Measurements from ENCODE around the gene FAM227A.
"Not testable (repeated sequence)": the region's sequence is repeated elsewhere in the genome, so short reads cannot be mapped to it uniquely, and the experiment has no call there.

Gene FAM227A

DNA sequence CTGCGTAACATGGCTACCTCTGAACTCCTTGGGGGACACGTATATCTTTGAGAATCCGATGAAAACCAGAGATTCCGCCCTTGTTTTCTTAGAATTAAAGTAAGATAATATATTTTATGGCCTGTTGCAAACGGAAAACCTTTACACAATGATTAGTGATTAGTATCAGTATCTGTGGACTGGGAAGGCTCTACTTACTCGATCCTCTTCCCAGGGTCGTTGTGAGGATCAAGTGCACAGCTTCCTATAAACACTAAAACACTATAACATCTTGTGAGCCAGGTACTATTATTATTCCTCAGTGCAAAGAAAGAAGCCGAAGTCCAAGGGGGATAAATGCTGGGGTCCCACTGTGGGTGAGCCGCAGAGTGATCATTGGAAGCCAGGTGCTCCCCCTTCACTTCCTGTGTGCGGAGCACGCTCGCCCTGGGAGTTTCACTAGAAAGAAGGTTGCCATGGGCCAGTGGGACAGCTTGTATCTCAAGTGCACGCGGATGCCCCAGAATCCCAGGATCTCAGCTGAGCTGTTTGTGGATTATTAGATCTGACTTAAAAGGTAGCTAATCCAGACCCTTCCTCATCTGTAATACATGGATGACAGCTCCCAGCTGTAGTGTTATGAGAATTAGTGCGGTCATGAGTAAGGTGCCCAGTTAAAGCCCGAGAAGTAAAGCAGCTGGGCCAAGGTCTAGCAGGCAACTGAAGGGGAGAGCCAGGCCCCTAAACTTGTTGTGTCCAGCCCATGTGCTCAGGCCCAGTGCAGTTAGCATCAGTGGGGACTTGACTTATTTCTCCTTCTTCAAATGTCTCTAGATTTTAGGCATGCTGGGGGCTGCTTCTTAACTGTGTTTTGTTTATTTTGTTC lies 1.1 kb upstream of the FAM227A start:
- DNase-seq, result peak; percentile 18

DNA sequence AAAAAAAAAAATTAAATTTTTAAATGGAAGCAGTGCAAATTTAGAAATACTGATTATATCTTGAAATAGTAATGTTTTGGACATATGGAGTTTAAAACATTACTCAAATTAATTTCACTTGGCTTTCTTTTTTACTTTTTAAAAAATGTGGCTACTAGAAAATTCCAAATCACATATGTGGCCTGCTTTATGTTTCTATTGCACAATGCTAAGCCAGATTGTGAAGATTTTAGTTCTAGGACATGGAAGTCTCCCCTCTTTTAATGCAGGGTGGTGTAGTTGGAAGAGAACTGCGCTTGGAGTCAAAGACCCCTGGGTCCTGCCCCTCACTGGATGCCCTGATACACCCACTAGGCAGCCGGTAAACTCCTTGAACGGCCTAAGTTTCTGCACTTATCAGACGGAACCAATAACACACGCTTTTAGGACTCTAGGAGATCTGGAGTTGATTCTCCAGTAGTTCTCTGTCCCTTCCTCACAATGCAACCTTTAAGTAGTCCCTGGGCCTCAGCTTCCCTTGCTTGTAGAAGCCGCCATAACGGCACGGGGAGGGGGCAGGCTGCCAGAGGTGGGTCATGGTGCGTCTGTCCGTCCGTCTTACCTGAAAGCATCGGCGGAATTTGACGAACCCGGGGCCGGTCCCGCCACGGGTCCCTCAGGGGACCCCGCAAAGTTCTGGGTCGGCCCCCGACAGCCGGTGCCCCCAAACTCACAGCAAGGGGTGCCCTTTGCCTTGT lies 505 bp downstream of the FAM227A start:
- no peak for DNase-seq

- no peak for DNase-seq
Observed at GRCh38 chr22:38653741-38654140, 2.5 kb downstream of the FAM227A start.

DNA sequence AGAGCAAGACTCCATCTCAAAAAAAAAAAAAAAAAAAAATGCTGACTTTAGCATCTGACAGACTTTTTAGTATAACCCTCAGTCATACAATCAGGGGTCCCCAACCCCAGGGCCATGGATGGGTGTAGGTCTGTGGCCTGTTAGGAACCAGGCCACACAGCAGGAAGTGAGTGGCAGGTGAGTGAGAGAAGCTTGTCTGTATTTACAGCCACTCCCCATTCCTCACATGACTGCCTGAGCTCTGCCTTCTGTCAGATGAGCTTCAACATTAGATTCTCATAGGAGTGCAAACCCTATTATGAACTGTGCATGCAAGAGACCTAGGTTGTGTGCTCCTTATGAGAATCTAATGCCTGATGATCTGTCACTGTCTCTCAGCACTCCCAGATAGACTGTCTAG lies 3.3 kb downstream of the FAM227A start:
- no peak for DNase-seq

DNA sequence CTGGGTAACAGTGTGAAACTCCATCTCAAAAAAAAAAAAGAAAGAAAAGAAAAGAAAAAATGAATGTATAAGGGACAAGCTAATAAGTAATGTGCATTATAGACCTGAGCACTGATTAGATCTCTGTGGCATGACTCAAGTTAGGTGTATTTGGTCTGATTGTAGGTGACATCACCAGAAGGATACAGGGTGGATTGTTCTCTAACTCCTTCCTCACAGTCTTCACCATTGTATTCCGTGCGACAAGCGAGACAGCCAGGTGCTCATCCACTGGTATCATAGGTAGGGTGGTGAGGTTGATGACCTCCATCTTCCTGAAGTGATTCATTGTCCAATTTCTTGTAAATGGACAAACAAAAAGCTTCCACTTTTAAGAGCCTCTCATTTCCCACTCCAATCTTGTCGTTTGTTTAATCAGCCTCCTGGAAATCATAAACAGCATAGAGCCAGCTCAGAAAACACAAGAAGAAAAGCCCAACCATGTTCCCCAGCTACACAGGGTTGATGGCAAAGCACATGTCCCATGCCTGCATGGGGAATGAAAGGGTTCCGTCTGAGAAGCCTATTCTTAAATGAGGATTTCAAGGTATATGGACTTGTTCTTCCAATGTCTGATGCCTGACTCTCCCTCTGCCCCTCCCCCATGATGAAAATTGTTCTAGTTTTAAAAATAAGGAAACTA lies 6.2 kb downstream of the FAM227A start:
- DNase-seq, result no peak

DNA sequence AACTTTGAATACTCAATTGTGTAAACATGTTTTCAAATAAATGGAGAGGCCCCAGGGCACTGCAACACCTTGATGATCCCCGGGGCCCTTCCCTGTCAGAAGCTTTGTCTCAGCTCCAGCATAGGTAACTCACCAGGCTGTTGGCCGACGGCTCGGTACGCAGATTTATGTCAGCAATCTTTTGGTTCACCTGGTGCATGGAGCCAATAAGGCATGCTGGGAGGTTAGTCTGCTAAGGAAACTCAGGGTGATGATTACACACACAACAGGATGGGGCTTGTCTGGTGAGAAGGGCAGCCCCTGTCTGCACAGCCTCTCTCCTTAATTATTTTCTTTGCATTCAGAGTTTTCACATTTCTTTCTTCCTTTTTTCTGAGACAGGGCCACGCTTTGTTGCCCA lies 10.8 kb downstream of the FAM227A start:
- DNase-seq, result no peak

DNA sequence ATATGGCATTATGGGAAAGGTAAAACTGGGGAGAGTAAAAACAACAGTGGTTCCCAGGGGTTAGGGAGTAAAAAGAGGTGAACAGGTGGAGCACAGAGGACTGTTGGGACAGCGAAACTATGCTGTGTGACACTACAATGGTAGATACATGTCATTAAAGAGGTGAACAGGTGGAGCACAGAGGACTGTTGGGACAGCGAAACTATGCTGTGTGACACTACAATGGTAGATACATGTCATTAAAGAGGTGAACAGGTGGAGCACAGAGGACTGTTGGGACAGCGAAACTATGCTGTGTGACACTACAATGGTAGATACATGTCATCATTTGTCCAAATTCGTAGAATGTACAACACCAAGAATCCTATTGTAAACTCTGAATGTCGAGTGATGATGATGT lies 11.9 kb downstream of the FAM227A start:
- not testable (repeated sequence) for DNase-seq

DNA sequence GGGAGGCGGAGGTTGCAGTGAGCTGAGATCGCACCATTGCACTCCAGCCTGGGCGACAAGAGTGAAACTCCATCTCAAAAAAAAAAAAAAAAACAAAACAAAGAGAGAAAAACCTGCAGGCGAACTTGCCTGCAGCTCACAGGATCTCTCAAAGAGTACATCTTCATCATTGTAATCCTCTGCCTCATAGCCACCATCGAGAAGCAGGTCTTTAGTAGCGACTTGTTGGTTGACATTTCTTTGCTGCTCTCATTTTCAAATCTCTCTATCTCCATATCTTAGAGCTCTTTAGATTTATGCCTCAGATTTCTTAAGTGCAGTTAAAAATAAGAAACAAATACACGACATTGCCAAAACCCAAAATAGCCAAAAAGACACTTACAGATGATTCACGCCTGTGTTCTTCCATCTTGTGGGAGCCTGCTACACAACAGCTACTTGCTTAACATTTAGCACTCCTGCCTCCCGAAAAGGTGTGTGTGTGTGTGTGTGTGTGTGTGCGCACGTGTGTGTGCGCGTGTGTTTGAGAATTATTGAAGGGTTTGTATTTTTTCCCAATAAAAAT lies 14.6 kb downstream of the FAM227A start:
- DNase-seq, result no peak

GRCh38 chr22:38638728-38639127 lies 17.5 kb downstream of the FAM227A start:
- no peak for DNase-seq

DNA sequence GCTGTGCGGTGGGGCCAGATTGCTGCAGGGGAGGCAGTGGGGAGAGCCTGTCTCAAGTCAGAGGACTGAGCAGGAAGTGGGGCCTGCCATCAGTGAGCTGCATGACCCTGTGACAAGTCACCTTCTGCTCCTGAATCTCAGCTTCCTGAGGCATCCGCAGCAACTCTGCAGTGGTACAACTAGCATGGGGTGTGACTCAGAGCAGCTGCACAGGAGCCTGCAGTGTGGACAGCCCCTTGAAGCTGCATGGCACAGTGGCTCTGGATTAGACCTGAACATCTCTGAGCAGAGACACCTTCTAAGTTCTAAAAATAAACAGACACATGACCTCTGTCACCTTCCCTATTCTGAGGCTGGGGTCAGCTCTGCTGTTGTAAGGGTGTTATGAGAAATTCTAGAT lies 18.0 kb downstream of the FAM227A start:
- DNase-seq, result no peak

GRCh38 chr22:38632528-38632927 lies 23.7 kb downstream of the FAM227A start:
- DNase-seq, result no peak

DNA sequence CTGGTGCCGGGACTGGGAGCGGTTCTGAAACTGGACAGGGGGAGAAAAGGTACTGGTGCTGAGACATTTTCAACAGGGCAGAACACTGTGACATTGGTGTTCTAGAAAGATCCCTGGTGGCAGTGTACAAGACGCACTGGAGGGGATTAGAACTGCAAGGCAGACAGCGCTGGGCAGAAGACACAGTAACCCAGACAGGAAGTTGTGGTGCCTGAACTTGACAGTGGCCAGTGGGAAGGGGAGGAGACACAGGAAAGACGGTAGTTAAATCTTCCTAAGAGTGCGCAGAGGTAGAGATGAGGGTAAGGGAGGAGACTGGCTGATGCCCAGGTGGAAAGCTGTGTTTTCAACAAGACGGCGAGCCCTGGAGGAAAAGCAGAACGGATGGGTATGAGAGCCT lies 24.5 kb downstream of the FAM227A start:
- DNase-seq, result no peak

GRCh38 chr22:38629108-38629507 lies 27.1 kb downstream of the FAM227A start:
- no peak for DNase-seq

- no peak for DNase-seq
Observed at GRCh38 chr22:38628444-38628843, 27.7 kb downstream of the FAM227A start.

DNA sequence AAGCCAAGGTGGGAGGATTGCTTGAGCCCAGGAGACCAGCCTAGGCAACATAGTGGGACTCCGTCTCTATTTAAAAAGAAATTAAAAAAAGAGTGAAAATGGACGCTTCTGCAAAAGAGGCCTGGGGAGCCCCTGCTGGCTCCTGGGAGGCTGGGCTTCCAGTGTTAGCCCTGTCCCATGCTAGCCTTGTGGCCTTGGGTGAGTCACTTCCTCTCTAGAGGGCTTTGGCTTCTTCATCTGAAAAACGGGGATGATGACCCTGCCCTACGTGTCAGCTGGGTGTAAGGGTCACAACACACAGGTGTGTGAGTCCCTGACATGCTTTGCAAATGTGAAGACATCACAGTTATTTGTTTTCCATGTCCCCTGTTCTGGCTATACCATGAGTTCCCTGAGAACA lies 32.8 kb downstream of the FAM227A start:
- DNase-seq, result no peak

DNA sequence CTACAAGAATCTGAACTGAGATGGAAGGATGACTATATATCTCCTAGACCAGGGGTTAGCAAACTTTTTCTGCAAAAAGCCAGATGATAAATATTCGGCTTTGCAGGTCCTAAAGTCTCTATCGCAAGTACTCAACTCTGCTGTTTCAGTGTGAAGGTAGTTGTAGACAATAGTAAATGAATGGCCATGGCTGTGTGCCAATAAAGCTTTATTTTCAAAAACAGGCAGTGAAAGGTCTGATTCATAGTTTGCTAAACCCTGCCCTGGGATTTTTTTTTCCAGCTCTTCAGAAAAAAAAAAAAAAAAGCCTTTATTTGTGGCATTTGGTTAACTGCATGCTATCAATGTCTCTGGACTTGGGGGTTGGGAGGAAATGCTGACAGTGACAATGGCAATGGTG lies 37.5 kb downstream of the FAM227A start:
- DNase-seq, result no peak

- DNase-seq, result no peak
Observed at GRCh38 chr22:38618258-38618657, 37.9 kb downstream of the FAM227A start.

DNA sequence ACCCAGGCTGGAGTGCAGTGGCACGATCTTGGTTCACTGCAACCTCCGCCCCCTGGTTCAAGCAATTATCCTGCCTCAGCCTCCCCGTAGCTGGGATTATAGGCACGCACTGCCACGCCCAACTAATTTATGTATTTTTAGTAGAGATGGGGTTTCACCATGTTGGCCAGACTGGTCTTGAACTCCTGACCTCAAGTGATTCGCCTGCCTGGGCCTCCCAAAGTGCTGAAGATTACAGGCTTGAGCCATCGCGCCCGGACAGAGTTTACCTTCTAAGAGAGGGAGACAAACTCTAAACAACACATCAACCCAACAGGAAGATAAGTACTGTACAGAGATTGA lies 41.2 kb downstream of the FAM227A start:
- DNase-seq, result not testable (repeated sequence)

DNA sequence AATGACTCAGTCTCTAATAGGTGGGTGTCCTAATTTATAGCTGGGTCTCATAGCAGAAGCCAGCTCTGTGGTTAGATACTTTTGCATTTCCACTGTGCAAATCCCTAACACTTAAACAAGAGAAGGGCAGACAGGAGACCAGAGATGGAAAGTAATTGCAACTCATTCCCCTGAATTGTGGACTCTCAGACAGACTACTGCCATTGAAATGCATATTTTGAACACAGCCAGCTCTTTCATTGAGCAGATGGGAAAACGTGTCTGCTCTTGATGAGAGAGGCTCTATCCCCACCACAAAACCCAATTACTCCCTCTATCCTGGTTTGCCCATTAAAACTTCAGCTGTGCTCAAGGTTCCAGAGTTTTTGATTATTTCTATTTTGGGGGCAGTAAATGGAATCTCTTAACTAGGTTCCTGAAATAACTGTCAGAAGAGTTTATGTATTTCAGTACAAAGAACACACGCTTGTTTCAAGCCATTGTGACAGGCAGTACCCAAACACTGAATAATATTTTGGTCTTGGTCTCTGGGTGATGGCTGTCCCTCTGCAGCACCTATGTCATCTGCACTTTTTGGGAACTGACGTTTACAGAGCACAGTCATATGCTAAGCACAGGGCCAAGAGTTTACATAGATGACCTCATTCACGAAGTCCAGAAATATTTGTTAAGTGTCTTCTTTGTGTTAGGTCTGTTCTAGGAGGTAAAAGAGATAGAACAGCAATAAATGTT lies 41.7 kb downstream of the FAM227A start:
- DNase-seq, result no peak

DNA sequence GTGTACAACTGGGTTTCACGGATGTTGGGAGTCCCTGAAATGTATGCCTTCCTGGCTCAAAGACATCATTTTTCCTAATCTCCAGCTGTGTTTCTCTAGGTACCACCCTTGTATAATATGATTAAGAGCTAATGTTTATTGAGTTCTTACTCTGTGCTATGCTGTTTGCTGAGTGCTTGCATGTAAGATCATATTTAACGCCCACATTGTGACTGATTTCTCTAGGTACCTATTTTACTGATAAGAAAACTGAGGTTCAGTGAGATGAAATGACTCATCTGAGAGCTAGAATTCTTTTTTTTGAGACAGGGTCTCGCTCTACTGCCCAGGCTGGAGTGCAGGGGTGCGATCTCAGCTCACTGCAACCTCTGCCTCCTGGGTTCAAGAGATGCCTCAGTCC lies 42.6 kb downstream of the FAM227A start:
- DNase-seq, result no peak

GRCh38 chr22:38612217-38613006 lies 43.8 kb downstream of the FAM227A start:
- no peak for DNase-seq

- no peak for DNase-seq
Observed at GRCh38 chr22:38611559-38611958, 44.6 kb downstream of the FAM227A start.
